HG03521 (cell line): Measurements from ENCODE around the gene SNX30.

Experiments used
- ATAC-seq: cut with Tn5 transposase; IDR thresholded peaks from one replicate; pipeline ENCODE4 v1.9.1; 2021; ENCODE audit warnings: mild to moderate bottlenecking, moderate library complexity; ENCODE audit not compliant: unreplicated experiment

The SNX30 gene

GRCh38 chr9:112780450-112781036 lies 30.0 kb downstream of the SNX30 start:
- no peak for ATAC-seq

- ATAC-seq: no peak
Observed at GRCh38 chr9:112782218-112782617, 31.7 kb downstream of the SNX30 start.

GRCh38 chr9:112783551-112783954 lies 33.0 kb downstream of the SNX30 start:
- no peak for ATAC-seq

- ATAC-seq: no peak
Observed at GRCh38 chr9:112784020-112784785, 33.6 kb downstream of the SNX30 start.

- ATAC-seq: no peak
Observed at GRCh38 chr9:112785986-112786385, 35.4 kb downstream of the SNX30 start.

- ATAC-seq: no peak
Observed at GRCh38 chr9:112786829-112787520, 36.4 kb downstream of the SNX30 start.

GRCh38 chr9:112787978-112788377 lies 37.4 kb downstream of the SNX30 start:
- no peak for ATAC-seq

GRCh38 chr9:112789473-112789872 lies 38.9 kb downstream of the SNX30 start:
- ATAC-seq: no peak

- no peak for ATAC-seq
Observed at GRCh38 chr9:112789891-112790774, 39.6 kb downstream of the SNX30 start.

GRCh38 chr9:112792670-112793069 lies 42.1 kb downstream of the SNX30 start:
- no peak for ATAC-seq

- peak; percentile 64 for ATAC-seq
Observed at GRCh38 chr9:112793213-112793810, 42.8 kb downstream of the SNX30 start.

- no peak for ATAC-seq
Observed at GRCh38 chr9:112794731-112795130, 44.2 kb downstream of the SNX30 start.

- no peak for ATAC-seq
Observed at GRCh38 chr9:112795921-112796320, 45.4 kb downstream of the SNX30 start.

GRCh38 chr9:112796485-112796884 lies 45.9 kb downstream of the SNX30 start:
- ATAC-seq: no peak

- ATAC-seq: peak; percentile 98
Observed at GRCh38 chr9:112809351-112809848, 58.8 kb downstream of the SNX30 start.

GRCh38 chr9:112809906-112810305 lies 59.3 kb downstream of the SNX30 start:
- no peak for ATAC-seq

GRCh38 chr9:112810696-112811490 lies 60.3 kb downstream of the SNX30 start:
- no peak for ATAC-seq

- no peak for ATAC-seq
Observed at GRCh38 chr9:112811518-112811917, 61.0 kb downstream of the SNX30 start.

- ATAC-seq: no peak
Observed at GRCh38 chr9:112815868-112816267, 65.3 kb downstream of the SNX30 start.

- ATAC-seq: peak; percentile 84
Observed at GRCh38 chr9:112817860-112818203, 67.3 kb downstream of the SNX30 start.
